Subcutaneous adipose tissue (tissue), 4 donors: Measurements from ENCODE around the gene KCNIP2. TPM values are rescaled to one million over a fixed set of nuclear protein-coding genes. Genes with fewer than 3 reads are reported as not detected.

Source experiments
- CTCF ChIP-seq: fragments of 450-650 bp; IDR thresholded peaks from one replicate; pipeline ENCODE4 v1.5.1; 2016; ENCODE audit warnings: low read depth, mild to moderate bottlenecking, control low read depth, antibody characterized with exemption, moderate library complexity
- total RNA-seq, 4 donors: library from RNA; depleted of rRNA; stranded (reverse); fragments of >200 nt; gene quantifications; one replicate each; pipeline ENCODE4 v1.1.0, GENCODE V29; 2016

Gene KCNIP2
- total RNA-seq, 4 donors from 2014 or later: 40.6 to 472 (median 78.2) TPM

- TF ChIP-seq CTCF: no peak
These were observed 63.3 kb downstream of the KCNIP2 start for GRCh38 chr10:101780187-101780817.

- TF ChIP-seq CTCF: no peak
These were observed 63.9 kb downstream of the KCNIP2 start for GRCh38 chr10:101779544-101780186.

- no peak for TF ChIP-seq CTCF
These were observed 64.6 kb downstream of the KCNIP2 start for GRCh38 chr10:101778781-101779543.

- no peak for TF ChIP-seq CTCF
These were observed 65.3 kb downstream of the KCNIP2 start for GRCh38 chr10:101778151-101778780.

- no peak for TF ChIP-seq CTCF
These were observed 65.9 kb downstream of the KCNIP2 start for GRCh38 chr10:101777619-101778145.

GRCh38 chr10:101776161-101776817 lies 67.3 kb downstream of the KCNIP2 start:
- no peak for TF ChIP-seq CTCF

Other genes with a start within 250 kb of the KCNIP2 start
- 10 to 100 TPM; 41.7 to 88.0 (median 57.7) TPM for gene FBXW4, start 148.6 kb downstream of the KCNIP2 start, total RNA-seq
- not detected for gene FGF8, start 67.7 kb downstream of the KCNIP2 start, total RNA-seq
- gene NPM3, start 60.4 kb downstream of the KCNIP2 start, total RNA-seq: 10 to 100 TPM; 16.8 to 32.8 (median 25.7) TPM
- 100 to 1,000 TPM; 160 to 233 (median 190) TPM for gene OGA, start 25.4 kb downstream of the KCNIP2 start, total RNA-seq
- 10 to 100 TPM; 11.9 to 18.4 (median 17.9) TPM for gene ARMH3, start 212.4 kb upstream of the KCNIP2 start, total RNA-seq
- gene HPS6, start 221.5 kb upstream of the KCNIP2 start, total RNA-seq: 10 to 100 TPM in 3 of 4 donors, 1 to 10 TPM in 1; 7.2 to 27.9 (median 16.7) TPM